ENCODE results near the gene MEDAG.

Gene MEDAG

GRCh38 chr13:30908416-30908980 is 2.4 kb downstream of the MEDAG start:
- Histone ChIP-seq H3K4me1 (peaks cover 20% of the 10 kb centered on the region), H3K9ac (no peak overlapping the region), H3K4me2 (ENCODE audit: low read length) (no peak overlapping the region), H3K36me3 (ENCODE audit: control insufficient read depth, insufficient read depth, low read length) (no peaks in the 10 kb centered on the region), H3K79me2 (no peaks in the 10 kb centered on the region), H3K9me3 (ENCODE audit: control insufficient read depth, low read length) (no peaks in the 10 kb centered on the region), H3K27ac (peak overlapping the region; percentile 69), H3K27me3 (ENCODE audit: control insufficient read depth, insufficient read depth, low read length) (no peaks in the 10 kb centered on the region), H2AFZ (no peak overlapping the region), H3K4me3 (ENCODE audit: low read depth, low read length) (no peak overlapping the region)
- TF ChIP-seq CTCF (IDR thresholded peaks at IDR 0.05): no peak

GRCh38 chr13:30910676-30911075 is 4.6 kb downstream of the MEDAG start:
- H3K27me3 ChIP-seq (ENCODE audit: control insufficient read depth, insufficient read depth, low read length): no peaks in the 10 kb centered on the region
- H2AFZ ChIP-seq: no peak overlapping the region
- no peaks in the 10 kb centered on the region for H3K79me2 ChIP-seq
- no peak overlapping the region for H3K4me3 ChIP-seq (ENCODE audit: low read depth, low read length)
- H3K9me3 ChIP-seq (ENCODE audit: control insufficient read depth, low read length): no peaks in the 10 kb centered on the region
- no peak for TF ChIP-seq CTCF (IDR thresholded peaks at IDR 0.05)
- peak overlapping the region; percentile 23 for H3K4me2 ChIP-seq (ENCODE audit: low read length)
- H3K27ac ChIP-seq: peak overlapping the region; percentile 69
- no peak overlapping the region for H3K9ac ChIP-seq
- no peaks in the 10 kb centered on the region for H3K36me3 ChIP-seq (ENCODE audit: control insufficient read depth, insufficient read depth, low read length)
- H3K4me1 ChIP-seq: peaks cover 31% of the 10 kb centered on the region

GRCh38 chr13:30915691-30916541 is 9.8 kb downstream of the MEDAG start:
- TF ChIP-seq CTCF (IDR thresholded peaks at IDR 0.05): no peak
- Histone ChIP-seq H3K79me2 (no peaks in the 10 kb centered on the region), H3K4me1 (peaks cover 15% of the 10 kb centered on the region), H3K27me3 (ENCODE audit: control insufficient read depth, insufficient read depth, low read length) (no peaks in the 10 kb centered on the region), H3K27ac (peak overlapping the region; percentile 68), H3K4me3 (ENCODE audit: low read depth, low read length) (no peak overlapping the region), H3K9me3 (ENCODE audit: control insufficient read depth, low read length) (no peaks in the 10 kb centered on the region), H3K4me2 (ENCODE audit: low read length) (no peak overlapping the region), H2AFZ (peak overlapping the region; percentile 64), H3K9ac (no peak overlapping the region), H3K36me3 (ENCODE audit: control insufficient read depth, insufficient read depth, low read length) (no peaks in the 10 kb centered on the region)

- TF ChIP-seq CTCF (IDR thresholded peaks at IDR 0.05): no peak
- Histone ChIP-seq H2AFZ (no peak overlapping the region), H3K4me2 (ENCODE audit: low read length) (no peak overlapping the region), H3K36me3 (ENCODE audit: control insufficient read depth, insufficient read depth, low read length) (no peaks in the 10 kb centered on the region), H3K4me1 (peaks cover 15% of the 10 kb centered on the region), H3K9me3 (ENCODE audit: control insufficient read depth, low read length) (no peaks in the 10 kb centered on the region), H3K27ac (no peak overlapping the region), H3K27me3 (ENCODE audit: control insufficient read depth, insufficient read depth, low read length) (no peaks in the 10 kb centered on the region), H3K79me2 (no peaks in the 10 kb centered on the region), H3K4me3 (ENCODE audit: low read depth, low read length) (no peak overlapping the region), H3K9ac (no peak overlapping the region)
Observed at GRCh38 chr13:30916991-30917390, 10.9 kb downstream of the MEDAG start.

Data from parathyroid adenoma (tissue), 2 donors.